GM23338 (cell line): ENCODE data around the gene DIDO1. TPM values are rescaled to one million over a fixed set of nuclear protein-coding genes. Genes with fewer than 3 reads are reported as not detected.
A peak's percentile ranks its signal among the peaks of the same experiment; 100 is the strongest.

Experiments
- ATAC-seq: fragments of 200-7000 bp; cut with Tn5 transposase; 3 replicates; pipeline ENCODE4 v1.9.1; 2020
- DNase-seq: peaks from one replicate; pipeline ENCODE4 v3.0.0-alpha.2; 2015; ENCODE audit warnings: low spot score
- H2AFZ ChIP-seq: fragments of 200-600 bp; sonication (generic); 2 replicates; pipeline ENCODE4 v1.8.0; 2016; ENCODE audit warnings: antibody characterized with exemption, mild to moderate bottlenecking, moderate library complexity
- H3F3A ChIP-seq: fragments of 200-600 bp; sonication (generic); replicated peaks from 2 replicates; pipeline ENCODE4 v1.8.0; 2017; ENCODE audit warnings: antibody characterized with exemption, mixed run types, low read depth
- H3K27ac ChIP-seq: fragments of 200-600 bp; sonication (generic); 2 replicates; pipeline ENCODE4 v1.6.1; 2016; ENCODE audit warnings: low read depth
- H3K27me3 ChIP-seq: fragments of 200-600 bp; sonication (generic); 2 replicates; pipeline ENCODE4 v1.8.0; 2016; ENCODE audit warnings: mild to moderate bottlenecking, mixed run types, moderate library complexity; ENCODE audit not compliant: insufficient read depth
- H3K36me3 ChIP-seq: fragments of 200-600 bp; sonication (generic); 2 replicates; pipeline ENCODE4 v1.8.0; 2016; ENCODE audit warnings: mild to moderate bottlenecking; ENCODE audit not compliant: insufficient read depth
- H3K4me1 ChIP-seq: fragments of 200-600 bp; sonication (generic); 2 replicates; pipeline ENCODE4 v1.8.0; 2016; ENCODE audit warnings: mild to moderate bottlenecking, moderate library complexity; ENCODE audit not compliant: insufficient read depth
- H3K4me2 ChIP-seq: fragments of 200-600 bp; sonication (generic); 2 replicates; pipeline ENCODE4 v1.7.1; 2017; ENCODE audit warnings: mixed run types
- H3K4me3 ChIP-seq: fragments of 200-600 bp; sonication (generic); 2 replicates; pipeline ENCODE4 v1.6.1; 2016; ENCODE audit warnings: mixed run types
- H3K79me2 ChIP-seq: fragments of 200-600 bp; sonication (generic); replicated peaks from 2 replicates; pipeline ENCODE4 v1.8.0; 2017; ENCODE audit warnings: mild to moderate bottlenecking; ENCODE audit not compliant: insufficient read depth
- H3K9me2 ChIP-seq: fragments of 200-600 bp; sonication (generic); 2 replicates; pipeline ENCODE4 v1.8.0; 2017; ENCODE audit not compliant: insufficient read depth
- H4K20me1 ChIP-seq: fragments of 200-600 bp; sonication (generic); replicated peaks from 2 replicates; pipeline ENCODE4 v1.8.0; 2017; ENCODE audit warnings: mild to moderate bottlenecking; ENCODE audit not compliant: insufficient read depth
- H3K27ac Mint-ChIP-seq: 2 replicates; pipeline ENCODE4 v1.8.0; 2020; ENCODE audit warnings: inconsistent platforms, mild to moderate bottlenecking, moderate library complexity, mixed read lengths
- H3K27me3 Mint-ChIP-seq: 3 replicates; pipeline ENCODE4 v1.8.0; 2022; ENCODE audit warnings: low read depth, mild to moderate bottlenecking, moderate library complexity, mixed read lengths, inconsistent platforms; ENCODE audit not compliant: insufficient read depth, poor library complexity
- H3K36me3 Mint-ChIP-seq: 3 replicates; pipeline ENCODE4 v1.8.0; 2021; ENCODE audit warnings: low read depth, mild to moderate bottlenecking, inconsistent platforms, moderate library complexity, mixed read lengths
- H3K4me1 Mint-ChIP-seq: 3 replicates; pipeline ENCODE4 v1.8.0; 2020; ENCODE audit warnings: mild to moderate bottlenecking, inconsistent platforms, mixed read lengths
- H3K4me3 Mint-ChIP-seq: 3 replicates; pipeline ENCODE4 v1.8.0; 2021; ENCODE audit warnings: moderate library complexity, mild to moderate bottlenecking, inconsistent platforms, mixed read lengths
- H3K9me3 Mint-ChIP-seq: 3 replicates; pipeline ENCODE4 v1.8.0; 2020; ENCODE audit warnings: moderate library complexity, mild to moderate bottlenecking, inconsistent platforms, mixed read lengths
- CREB1 ChIP-seq: fragments of 250-450 bp; sonication (Bioruptor Pico); IDR thresholded peaks from 2 replicates; pipeline ENCODE4 v1.5.0; 2020; ENCODE audit warnings: low read depth, mild to moderate bottlenecking, moderate library complexity
- EZH2 ChIP-seq: fragments of 200-600 bp; sonication (generic); IDR thresholded peaks from one replicate; pipeline ENCODE4 v1.8.0; 2017; ENCODE audit warnings: antibody characterized with exemption, mild to moderate bottlenecking, low read depth; ENCODE audit not compliant: unreplicated experiment
- EZH2phosphoT487 ChIP-seq: fragments of 200-600 bp; sonication (generic); IDR thresholded peaks from one replicate; pipeline ENCODE4 v1.8.1; 2018; ENCODE audit warnings: antibody characterized with exemption; ENCODE audit not compliant: unreplicated experiment
- JUNB ChIP-seq: IDR thresholded peaks from one replicate; pipeline ENCODE4 v1.6.1; 2016; ENCODE audit warnings: antibody characterized with exemption; ENCODE audit not compliant: unreplicated experiment
- NANOG ChIP-seq: IDR thresholded peaks from 2 replicates; pipeline ENCODE4 v1.6.1; 2016; ENCODE audit warnings: antibody characterized with exemption, borderline replicate concordance
- POLR2AphosphoS5 ChIP-seq: IDR thresholded peaks from 2 replicates; pipeline ENCODE4 v1.6.1; 2016; ENCODE audit warnings: antibody characterized with exemption, low read depth
- STAT1 ChIP-seq: IDR thresholded peaks from one replicate; pipeline ENCODE4 v1.6.1; 2016; ENCODE audit warnings: antibody characterized with exemption; ENCODE audit not compliant: unreplicated experiment
- ZNF114 ChIP-seq: fragments of 250-450 bp; sonication (Bioruptor Pico); IDR thresholded peaks from 2 replicates; pipeline ENCODE4 v1.5.0; 2020; ENCODE audit warnings: mild to moderate bottlenecking, moderate library complexity
- ZNF331 ChIP-seq: fragments of 250-450 bp; sonication (Bioruptor Pico); IDR thresholded peaks from 2 replicates; pipeline ENCODE4 v1.5.0; 2020; ENCODE audit warnings: low read depth, mild to moderate bottlenecking, moderate library complexity
- polyA plus RNA-seq: library from polyadenylated mRNA; unstranded; fragments of >200 nt; fragmentation: Nextera tagmentation; extraction: Ambion mirVana; gene quantifications from 2 replicates; pipeline ENCODE4 v1.2.1, GENCODE V29; 2016
- total RNA-seq: library from RNA; depleted of rRNA; stranded (reverse); fragments of >200 nt; shearing (Covaris generic); gene quantifications from 2 replicates; pipeline ENCODE4 v1.2.3, GENCODE V29; 2014
- TF ChIP-seq, protein P1 (sequence below): fragments of 250-450 bp; sonication (Bioruptor Pico); IDR thresholded peaks from 2 replicates; pipeline ENCODE4 v1.5.0; 2020; ENCODE audit warnings: mild to moderate bottlenecking, moderate library complexity
- TF ChIP-seq, protein P2 (sequence below): IDR thresholded peaks from one replicate; pipeline ENCODE4 v1.6.1; 2018; ENCODE audit warnings: antibody characterized with exemption; ENCODE audit not compliant: unreplicated experiment
- TF ChIP-seq, protein P3 (sequence below): IDR thresholded peaks from 2 replicates; pipeline ENCODE4 v1.6.1; 2016; ENCODE audit warnings: antibody characterized with exemption
- TF ChIP-seq, protein P4 (sequence below), 2 experiments: fragments of 200-600 bp in 1 of 2; sonication (generic) in 1 of 2; conservative IDR thresholded peaks; 2 replicates each; pipeline versions ENCODE4 v1.5.1 to v1.6.1; 2016 to 2017; ENCODE audit warnings: antibody characterized with exemption in 2 of 2, low read depth in 2 of 2, mild to moderate bottlenecking in 2 of 2, moderate library complexity in 1 of 2

DIDO1 gene
- total and polyA plus RNA-seq, 2 experiments from 2014 or later, result 72.4 to 162 TPM

DNA sequence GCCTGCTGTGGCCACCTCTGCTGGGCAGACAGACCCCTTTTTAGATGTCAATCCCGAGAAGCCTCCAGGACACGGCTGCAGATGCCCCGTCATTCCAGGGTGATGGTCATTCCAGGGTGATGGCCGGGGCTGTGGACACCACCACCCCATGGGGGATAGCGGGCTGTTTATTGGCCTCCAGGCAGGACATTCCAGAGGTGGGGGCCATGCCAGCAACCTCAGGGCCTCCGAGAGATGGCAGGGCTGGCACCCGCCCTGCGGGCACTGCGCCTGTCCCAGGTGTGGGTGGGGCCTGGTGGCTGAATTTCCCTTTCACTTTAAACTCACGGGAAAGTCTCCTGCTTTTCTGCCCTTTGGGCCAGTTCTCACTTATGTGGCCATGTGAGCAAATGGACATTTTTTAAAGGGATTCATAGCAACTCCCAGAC lies 94.9 kb downstream of the DIDO1 start:
- H3K4me2 ChIP-seq, result no peak overlapping the region
- H2AFZ ChIP-seq, result no peak overlapping the region
- peak overlapping the region; percentile 82 for H3K27ac Mint-ChIP-seq
- no peak overlapping the region; the same call in 2 of the 3 replicates for H3K4me3 Mint-ChIP-seq
- ATAC-seq (no peak), DNase-seq (no peak)
- H3K4me3 ChIP-seq, result no peak overlapping the region
- no peaks in the 10 kb centered on the region for H3K9me3 Mint-ChIP-seq
- H4K20me1 ChIP-seq, result no peaks in the 10 kb centered on the region
- H3K4me1 ChIP-seq, result no peaks in the 10 kb centered on the region
- peaks cover 2% of the 10 kb centered on the region; the same call in 1 of the 2 replicates for H3F3A ChIP-seq
- H3K36me3 ChIP-seq, result no peaks in the 10 kb centered on the region
- no peaks in the 10 kb centered on the region for H3K27me3 ChIP-seq
- H3K27me3 Mint-ChIP-seq, result peaks cover 6% of the 10 kb centered on the region
- H3K9me2 ChIP-seq, result no peaks in the 10 kb centered on the region
- peaks cover 15% of the 10 kb centered on the region; the same call in 2 of the 3 replicates for H3K36me3 Mint-ChIP-seq
- H3K79me2 ChIP-seq, result no peaks in the 10 kb centered on the region
- peak overlapping the region; percentile 63 for H3K27ac ChIP-seq
- TF ChIP-seq EZH2 (no peak), JUNB (no peak), POLR2AphosphoS5 (no peak), NANOG (no peak), ZNF331 (CRISPR knock-in tag) (no peak), EZH2phosphoT487 (no peak), ZNF114 (CRISPR knock-in tag) (no peak), STAT1 (no peak), CREB1 (CRISPR knock-in tag) (no peak)
- TF ChIP-seq, protein P1, sequence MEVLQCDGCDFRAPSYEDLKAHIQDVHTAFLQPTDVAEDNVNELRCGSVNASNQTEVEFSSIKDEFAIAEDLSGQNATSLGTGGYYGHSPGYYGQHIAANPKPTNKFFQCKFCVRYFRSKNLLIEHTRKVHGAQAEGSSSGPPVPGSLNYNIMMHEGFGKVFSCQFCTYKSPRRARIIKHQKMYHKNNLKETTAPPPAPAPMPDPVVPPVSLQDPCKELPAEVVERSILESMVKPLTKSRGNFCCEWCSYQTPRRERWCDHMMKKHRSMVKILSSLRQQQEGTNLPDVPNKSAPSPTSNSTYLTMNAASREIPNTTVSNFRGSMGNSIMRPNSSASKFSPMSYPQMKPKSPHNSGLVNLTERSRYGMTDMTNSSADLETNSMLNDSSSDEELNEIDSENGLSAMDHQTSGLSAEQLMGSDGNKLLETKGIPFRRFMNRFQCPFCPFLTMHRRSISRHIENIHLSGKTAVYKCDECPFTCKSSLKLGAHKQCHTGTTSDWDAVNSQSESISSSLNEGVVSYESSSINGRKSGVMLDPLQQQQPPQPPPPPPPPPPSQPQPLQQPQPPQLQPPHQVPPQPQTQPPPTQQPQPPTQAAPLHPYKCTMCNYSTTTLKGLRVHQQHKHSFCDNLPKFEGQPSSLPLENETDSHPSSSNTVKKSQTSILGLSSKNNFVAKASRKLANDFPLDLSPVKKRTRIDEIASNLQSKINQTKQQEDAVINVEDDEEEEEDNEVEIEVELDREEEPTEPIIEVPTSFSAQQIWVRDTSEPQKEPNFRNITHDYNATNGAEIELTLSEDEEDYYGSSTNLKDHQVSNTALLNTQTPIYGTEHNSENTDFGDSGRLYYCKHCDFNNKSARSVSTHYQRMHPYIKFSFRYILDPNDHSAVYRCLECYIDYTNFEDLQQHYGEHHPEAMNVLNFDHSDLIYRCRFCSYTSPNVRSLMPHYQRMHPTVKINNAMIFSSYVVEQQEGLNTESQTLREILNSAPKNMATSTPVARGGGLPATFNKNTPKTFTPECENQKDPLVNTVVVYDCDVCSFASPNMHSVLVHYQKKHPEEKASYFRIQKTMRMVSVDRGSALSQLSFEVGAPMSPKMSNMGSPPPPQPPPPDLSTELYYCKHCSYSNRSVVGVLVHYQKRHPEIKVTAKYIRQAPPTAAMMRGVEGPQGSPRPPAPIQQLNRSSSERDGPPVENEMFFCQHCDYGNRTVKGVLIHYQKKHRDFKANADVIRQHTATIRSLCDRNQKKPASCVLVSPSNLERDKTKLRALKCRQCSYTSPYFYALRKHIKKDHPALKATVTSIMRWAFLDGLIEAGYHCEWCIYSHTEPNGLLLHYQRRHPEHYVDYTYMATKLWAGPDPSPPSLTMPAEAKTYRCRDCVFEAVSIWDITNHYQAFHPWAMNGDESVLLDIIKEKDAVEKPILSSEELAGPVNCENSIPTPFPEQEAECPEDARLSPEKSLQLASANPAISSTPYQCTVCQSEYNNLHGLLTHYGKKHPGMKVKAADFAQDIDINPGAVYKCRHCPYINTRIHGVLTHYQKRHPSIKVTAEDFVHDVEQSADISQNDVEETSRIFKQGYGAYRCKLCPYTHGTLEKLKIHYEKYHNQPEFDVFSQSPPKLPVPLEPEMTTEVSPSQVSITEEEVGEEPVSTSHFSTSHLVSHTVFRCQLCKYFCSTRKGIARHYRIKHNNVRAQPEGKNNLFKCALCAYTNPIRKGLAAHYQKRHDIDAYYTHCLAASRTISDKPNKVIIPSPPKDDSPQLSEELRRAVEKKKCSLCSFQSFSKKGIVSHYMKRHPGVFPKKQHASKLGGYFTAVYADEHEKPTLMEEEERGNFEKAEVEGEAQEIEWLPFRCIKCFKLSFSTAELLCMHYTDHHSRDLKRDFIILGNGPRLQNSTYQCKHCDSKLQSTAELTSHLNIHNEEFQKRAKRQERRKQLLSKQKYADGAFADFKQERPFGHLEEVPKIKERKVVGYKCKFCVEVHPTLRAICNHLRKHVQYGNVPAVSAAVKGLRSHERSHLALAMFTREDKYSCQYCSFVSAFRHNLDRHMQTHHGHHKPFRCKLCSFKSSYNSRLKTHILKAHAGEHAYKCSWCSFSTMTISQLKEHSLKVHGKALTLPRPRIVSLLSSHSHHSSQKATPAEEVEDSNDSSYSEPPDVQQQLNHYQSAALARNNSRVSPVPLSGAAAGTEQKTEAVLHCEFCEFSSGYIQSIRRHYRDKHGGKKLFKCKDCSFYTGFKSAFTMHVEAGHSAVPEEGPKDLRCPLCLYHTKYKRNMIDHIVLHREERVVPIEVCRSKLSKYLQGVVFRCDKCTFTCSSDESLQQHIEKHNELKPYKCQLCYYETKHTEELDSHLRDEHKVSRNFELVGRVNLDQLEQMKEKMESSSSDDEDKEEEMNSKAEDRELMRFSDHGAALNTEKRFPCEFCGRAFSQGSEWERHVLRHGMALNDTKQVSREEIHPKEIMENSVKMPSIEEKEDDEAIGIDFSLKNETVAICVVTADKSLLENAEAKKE (CRISPR knock-in tag), result no peak
- TF ChIP-seq, protein P2, sequence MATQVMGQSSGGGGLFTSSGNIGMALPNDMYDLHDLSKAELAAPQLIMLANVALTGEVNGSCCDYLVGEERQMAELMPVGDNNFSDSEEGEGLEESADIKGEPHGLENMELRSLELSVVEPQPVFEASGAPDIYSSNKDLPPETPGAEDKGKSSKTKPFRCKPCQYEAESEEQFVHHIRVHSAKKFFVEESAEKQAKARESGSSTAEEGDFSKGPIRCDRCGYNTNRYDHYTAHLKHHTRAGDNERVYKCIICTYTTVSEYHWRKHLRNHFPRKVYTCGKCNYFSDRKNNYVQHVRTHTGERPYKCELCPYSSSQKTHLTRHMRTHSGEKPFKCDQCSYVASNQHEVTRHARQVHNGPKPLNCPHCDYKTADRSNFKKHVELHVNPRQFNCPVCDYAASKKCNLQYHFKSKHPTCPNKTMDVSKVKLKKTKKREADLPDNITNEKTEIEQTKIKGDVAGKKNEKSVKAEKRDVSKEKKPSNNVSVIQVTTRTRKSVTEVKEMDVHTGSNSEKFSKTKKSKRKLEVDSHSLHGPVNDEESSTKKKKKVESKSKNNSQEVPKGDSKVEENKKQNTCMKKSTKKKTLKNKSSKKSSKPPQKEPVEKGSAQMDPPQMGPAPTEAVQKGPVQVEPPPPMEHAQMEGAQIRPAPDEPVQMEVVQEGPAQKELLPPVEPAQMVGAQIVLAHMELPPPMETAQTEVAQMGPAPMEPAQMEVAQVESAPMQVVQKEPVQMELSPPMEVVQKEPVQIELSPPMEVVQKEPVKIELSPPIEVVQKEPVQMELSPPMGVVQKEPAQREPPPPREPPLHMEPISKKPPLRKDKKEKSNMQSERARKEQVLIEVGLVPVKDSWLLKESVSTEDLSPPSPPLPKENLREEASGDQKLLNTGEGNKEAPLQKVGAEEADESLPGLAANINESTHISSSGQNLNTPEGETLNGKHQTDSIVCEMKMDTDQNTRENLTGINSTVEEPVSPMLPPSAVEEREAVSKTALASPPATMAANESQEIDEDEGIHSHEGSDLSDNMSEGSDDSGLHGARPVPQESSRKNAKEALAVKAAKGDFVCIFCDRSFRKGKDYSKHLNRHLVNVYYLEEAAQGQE, result no peak
- TF ChIP-seq, protein P3, sequence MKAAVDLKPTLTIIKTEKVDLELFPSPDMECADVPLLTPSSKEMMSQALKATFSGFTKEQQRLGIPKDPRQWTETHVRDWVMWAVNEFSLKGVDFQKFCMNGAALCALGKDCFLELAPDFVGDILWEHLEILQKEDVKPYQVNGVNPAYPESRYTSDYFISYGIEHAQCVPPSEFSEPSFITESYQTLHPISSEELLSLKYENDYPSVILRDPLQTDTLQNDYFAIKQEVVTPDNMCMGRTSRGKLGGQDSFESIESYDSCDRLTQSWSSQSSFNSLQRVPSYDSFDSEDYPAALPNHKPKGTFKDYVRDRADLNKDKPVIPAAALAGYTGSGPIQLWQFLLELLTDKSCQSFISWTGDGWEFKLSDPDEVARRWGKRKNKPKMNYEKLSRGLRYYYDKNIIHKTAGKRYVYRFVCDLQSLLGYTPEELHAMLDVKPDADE, result no peak
- TF ChIP-seq, protein P4, sequence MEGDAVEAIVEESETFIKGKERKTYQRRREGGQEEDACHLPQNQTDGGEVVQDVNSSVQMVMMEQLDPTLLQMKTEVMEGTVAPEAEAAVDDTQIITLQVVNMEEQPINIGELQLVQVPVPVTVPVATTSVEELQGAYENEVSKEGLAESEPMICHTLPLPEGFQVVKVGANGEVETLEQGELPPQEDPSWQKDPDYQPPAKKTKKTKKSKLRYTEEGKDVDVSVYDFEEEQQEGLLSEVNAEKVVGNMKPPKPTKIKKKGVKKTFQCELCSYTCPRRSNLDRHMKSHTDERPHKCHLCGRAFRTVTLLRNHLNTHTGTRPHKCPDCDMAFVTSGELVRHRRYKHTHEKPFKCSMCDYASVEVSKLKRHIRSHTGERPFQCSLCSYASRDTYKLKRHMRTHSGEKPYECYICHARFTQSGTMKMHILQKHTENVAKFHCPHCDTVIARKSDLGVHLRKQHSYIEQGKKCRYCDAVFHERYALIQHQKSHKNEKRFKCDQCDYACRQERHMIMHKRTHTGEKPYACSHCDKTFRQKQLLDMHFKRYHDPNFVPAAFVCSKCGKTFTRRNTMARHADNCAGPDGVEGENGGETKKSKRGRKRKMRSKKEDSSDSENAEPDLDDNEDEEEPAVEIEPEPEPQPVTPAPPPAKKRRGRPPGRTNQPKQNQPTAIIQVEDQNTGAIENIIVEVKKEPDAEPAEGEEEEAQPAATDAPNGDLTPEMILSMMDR (conservative IDR thresholded peaks at IDR 0.05; ENCODE audit: low read depth in 2 of 2), result no peak
- H3K4me1 Mint-ChIP-seq, result peaks cover 28% of the 10 kb centered on the region
